K562 (cell line): ENCODE measurements around the gene MRPL48.

Experiments
- ZNF232 ChIP-seq: sonication (generic); formaldehyde crosslinking; IDR thresholded peaks from 2 replicates; pipeline ENCODE4 v1.8.0; 2022; ENCODE audit warnings: mild to moderate bottlenecking, missing genetic modification reagents
- ZNF830 ChIP-seq: fragments of 250-450 bp; sonication (Bioruptor Pico); IDR thresholded peaks from 2 replicates; pipeline ENCODE4 v1.5.0; 2021; ENCODE audit warnings: mild to moderate bottlenecking
- TF ChIP-seq, protein P1 (sequence below): fragments of 450-650 bp; formaldehyde crosslinking; IDR thresholded peaks from 2 replicates; pipeline ENCODE4 v1.4.0; 2020; ENCODE audit warnings: mild to moderate bottlenecking, moderate library complexity

DNA sequence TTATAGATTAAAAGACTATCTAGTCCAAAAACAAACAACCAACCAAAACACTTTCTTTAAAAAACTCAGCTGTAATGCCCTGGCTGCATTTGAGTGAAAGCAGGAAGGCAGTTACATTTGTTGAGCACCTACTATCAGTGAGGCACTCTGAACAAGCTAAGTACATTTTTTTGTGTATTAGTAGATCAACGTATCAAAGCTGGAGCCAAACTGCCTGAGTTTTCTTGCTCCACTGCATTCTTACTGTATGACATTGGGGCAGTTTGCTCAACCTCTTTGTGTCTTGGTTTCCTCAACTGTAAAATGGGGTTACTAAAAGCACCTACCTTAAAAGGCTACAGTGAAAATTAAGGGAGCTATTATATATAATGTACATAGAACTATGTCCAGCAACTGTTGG lies 67.0 kb downstream of the MRPL48 start:
- TF ChIP-seq ZNF830 (no peak), ZNF232 (CRISPR knock-in tag) (no peak)
- TF ChIP-seq, protein P1, sequence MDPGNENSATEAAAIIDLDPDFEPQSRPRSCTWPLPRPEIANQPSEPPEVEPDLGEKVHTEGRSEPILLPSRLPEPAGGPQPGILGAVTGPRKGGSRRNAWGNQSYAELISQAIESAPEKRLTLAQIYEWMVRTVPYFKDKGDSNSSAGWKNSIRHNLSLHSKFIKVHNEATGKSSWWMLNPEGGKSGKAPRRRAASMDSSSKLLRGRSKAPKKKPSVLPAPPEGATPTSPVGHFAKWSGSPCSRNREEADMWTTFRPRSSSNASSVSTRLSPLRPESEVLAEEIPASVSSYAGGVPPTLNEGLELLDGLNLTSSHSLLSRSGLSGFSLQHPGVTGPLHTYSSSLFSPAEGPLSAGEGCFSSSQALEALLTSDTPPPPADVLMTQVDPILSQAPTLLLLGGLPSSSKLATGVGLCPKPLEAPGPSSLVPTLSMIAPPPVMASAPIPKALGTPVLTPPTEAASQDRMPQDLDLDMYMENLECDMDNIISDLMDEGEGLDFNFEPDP (CRISPR knock-in tag), result no peak
